SHP77 treated with DMSO at 0.1 percent for 48 hours (cell line): ENCODE measurements around the gene DPM3.

ENCODE experiments used
- DNase-seq: peaks from one replicate; lab custom pipeline; 2025; lab: John Stamatoyannopoulos, UW

The DPM3 gene

GRCh38 chr1:155093911-155094621 is 46.3 kb downstream of the DPM3 start:
- DNase-seq, result peak; percentile 91

DNA sequence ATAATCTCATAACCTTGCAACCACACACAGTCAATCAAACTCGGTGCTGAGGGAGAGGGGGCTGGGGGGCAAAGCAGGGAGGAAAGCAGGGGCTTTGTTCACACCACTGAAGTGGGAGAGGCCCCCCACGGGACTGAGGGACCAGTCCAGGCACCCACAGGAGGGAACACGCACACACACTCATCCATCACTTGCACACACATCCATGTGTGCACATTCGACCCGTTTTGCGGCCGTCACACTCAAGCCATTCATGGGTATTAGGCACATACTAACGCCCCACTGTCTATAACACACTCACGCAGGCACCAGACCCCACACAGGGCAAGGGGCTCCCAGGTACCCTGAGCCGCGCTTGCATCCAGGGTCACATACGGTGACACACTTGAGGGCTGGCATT is 47.7 kb downstream of the DPM3 start:
- DNase-seq, result no peak

DNA sequence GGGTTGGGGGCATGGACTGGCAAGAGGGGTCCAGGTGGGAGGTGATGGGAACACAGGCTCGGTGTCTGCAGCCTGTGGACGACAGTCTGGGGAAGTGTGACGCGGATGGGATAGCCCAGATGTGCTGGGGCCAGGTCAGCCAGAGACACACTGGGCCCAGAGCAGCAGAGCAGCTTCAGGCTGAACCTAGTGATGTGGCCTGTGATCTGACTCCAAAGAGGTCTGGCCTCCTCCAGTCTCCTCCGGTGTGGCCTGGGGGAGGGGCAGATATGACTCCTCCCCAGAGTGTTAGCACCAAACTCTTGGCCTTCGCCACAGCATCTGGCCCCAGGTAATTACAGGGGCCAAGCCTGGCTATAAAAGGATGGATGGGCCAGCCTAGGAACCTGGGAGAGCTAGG is 48.2 kb downstream of the DPM3 start:
- DNase-seq, result no peak

DNA sequence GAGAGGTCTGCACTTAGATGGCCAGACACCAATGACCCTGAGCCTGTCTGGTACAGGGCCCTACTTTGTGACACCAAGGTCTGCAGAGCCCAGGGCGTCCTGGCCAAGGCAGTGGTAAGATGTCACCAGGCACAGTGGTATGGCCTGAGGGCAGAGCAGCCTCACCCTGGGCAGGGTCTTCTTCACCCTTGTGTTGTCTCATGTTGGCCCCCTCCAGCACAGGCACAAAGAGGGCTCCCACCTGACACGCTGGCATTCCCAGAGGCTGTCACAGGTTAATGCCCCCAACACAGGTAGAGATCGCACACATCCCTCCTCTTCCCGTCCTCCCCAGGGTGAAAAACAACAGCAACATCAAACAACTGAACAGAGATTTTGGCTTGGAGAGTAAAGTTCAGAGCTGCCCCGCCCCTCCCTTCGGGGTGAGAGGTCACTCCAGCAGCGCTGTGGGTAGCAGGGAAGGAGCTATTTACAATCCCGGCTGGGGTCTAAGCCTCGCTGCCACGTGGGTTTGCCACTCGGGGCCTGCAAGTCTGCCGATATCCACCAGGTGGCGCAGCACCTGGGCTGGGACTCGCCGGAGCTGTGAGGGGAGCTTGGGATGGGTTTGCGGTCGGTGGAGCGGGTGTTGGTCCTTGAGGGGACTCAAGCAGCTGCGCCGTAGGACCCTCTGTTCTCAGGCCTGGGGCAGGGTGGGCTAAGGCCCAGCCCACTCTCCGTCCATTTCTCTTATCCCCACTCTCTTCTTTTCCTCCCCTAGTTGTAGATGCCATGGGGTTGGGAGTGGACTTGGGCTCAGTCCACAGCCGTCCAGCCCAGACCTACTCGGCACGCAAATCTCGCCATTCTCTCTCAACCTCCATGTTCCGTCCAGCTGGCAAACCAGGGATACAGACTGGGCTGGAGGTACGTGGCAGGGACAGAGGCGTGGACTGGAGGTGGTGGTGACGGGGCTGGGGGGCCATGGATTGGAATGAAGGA is 49.0 kb downstream of the DPM3 start:
- peak; percentile 81 for DNase-seq
